NCI-H2029 (cell line): ENCODE measurements around the gene LHX5.

Experiments used
- DNase-seq: peaks from one replicate; lab custom pipeline; 2025; lab: John Stamatoyannopoulos, UW

The LHX5 gene

DNA sequence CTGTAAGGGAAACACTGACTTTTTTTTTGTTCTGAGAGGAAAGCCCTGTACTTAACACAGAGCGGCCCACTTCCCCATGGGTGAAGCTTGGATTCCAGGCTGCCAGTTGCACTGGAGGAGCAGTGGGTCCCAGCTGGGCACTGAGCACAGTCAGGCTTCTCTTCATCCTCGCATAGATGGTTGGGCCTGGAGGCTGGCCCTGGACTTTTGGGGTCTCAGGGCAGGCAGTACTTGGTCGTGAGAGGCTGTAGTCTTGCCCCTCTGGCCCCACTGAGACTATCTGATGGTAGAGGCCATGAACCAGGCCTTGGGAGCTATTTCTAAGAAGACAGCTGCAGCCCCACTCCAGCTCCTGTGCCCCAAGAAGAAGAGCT, 6.2 kb upstream of the LHX5 start:
- DNase-seq = no peak

- DNase-seq = no peak
These were observed 5.6 kb upstream of the LHX5 start for GRCh38 chr12:113477171-113477841.

DNA sequence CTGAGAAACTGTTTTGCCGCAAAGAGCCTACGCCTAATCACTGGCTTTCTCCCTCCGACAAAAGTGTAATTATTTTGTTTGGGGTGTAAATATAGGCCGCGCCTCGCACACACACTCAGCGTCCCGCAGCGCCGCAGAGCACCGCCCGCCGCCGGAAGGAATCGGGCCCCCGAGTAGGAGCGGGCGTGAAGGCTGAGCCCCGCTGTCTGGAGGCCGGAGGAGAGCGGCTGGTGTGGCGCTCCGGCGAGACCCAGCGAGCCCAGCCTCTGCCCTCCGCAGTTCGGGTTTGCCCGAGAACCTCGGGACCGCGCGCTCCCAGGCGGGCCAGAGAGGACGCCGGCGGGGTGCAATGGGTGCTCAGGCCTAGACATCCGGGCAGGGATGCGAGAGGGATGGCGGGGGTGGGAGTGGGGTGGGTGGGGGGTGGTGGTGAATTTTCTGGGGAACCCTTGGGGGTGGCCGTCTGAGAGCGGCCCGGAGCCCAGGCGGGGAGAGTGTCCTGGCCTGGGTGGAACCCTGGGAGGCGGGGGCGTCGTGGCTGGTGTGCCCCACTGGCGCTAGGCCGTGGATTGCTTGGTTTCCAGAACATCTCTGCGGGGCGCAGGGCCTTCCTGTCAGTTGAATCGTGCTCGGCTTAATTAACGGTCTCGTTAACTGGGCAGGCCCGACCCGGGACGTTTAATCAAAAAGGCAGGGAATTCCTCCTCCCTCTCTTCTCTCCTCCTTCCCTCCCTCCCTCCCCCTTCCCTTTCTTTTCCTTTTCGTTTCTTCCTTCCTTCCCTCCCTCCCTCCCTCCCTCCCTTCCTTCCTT, 4.7 kb upstream of the LHX5 start:
- no peak for DNase-seq

GRCh38 chr12:113475451-113476175, 3.9 kb upstream of the LHX5 start:
- DNase-seq = no peak

DNA sequence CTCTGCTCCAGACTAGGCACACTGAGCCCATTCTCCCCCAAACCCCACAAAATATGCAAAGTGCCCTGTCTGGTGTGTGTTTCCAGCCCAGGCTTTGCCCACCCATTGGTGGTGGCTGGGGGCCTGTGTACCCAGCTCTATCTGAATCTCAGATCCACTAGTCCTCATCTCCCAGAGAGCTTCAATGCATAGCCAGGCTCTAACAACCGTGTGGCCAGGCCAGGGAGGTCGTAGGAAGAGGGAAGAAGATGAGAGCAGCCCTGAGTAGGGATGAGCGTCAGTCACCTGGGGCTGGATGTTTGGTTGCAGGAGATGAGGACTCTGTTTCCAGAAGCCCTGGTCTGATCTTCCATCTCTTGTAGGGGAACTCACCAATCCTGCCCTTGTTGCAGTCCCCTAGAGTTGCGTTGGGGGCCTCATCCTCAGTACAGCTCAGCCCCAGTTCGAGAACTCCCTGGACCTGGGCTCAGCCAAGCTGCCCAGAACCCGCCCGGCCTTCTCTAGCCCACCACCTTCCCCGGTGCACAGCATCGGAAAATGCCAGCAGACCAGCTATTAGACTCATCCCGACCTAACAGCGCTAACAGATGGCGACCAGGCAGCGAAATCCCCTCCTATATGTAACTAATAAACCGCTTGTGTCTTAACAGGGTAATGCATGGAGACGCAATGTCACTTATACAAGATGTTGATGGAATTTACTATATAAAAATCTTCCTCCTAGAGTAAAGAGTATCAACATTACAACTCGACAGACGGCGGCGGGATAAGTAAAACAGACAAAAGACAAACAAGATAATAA, 3.2 kb upstream of the LHX5 start:
- DNase-seq = no peak

DNA sequence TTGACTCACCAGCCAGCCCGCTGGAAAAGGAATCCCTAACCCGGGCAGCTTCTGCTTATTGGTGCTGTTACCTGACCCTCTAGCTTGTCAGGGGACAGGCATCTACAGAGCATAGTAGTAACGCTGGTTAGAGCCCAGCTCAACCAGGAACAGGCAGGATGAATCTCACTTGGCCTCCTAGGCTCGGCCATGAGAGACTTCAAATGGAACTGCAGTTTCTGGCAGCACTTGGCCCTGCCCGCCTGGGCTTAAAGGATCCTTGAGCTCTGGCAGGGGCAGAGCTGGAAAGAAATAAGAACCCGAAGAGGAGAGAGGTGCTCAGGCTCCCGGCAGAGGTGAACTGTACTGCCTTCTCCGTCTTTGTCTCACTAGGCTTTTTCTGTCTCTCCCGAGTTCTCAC, 2.3 kb upstream of the LHX5 start:
- no peak for DNase-seq

- no peak for DNase-seq
These were observed 1.7 kb upstream of the LHX5 start for GRCh38 chr12:113473400-113473799.

- no peak for DNase-seq
These were observed 785 bp upstream of the LHX5 start for GRCh38 chr12:113472191-113473121.

- DNase-seq = no peak
These were observed 626 bp downstream of the LHX5 start for GRCh38 chr12:113470871-113471618.

DNA sequence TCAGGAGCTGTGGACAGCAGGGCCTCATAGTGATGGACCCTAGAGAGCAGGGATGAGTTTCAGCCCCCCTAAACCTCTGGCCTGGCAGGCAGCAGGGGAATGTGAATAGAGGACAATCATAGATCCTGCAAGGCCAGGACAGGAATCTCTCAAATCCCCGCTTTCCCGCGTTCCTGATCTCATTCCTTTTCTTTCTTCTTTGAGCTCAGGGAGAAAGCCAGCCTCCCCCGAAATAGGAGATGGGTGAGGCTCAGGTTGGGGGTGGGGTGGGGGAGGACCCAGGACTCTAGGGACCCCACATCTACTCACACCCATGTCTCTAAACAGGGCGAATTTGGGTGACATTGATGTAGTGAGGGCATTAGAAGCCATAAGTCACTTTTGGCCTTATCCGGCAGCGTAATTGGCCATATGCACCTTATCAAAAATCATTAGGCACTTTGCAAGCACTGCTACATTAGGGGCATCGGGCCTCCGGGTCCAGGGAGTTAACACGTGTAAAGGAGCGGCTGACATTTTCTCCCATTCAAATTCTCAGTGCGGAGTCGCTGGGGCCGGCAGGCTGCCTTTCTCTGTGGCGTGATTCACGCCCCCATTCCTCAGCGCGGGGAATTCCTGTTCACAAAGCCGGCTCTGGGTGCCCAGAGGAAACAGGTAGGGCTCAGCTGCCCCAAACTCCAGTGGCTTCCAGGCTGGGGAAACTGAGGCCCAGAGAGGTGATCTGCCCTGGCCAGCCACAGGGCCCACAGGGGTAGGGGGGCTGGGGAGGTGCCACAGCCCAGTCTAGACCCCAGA, 1.5 kb downstream of the LHX5 start:
- DNase-seq = no peak

- DNase-seq = no peak
These were observed 2.3 kb downstream of the LHX5 start for GRCh38 chr12:113469224-113469948.

DNA sequence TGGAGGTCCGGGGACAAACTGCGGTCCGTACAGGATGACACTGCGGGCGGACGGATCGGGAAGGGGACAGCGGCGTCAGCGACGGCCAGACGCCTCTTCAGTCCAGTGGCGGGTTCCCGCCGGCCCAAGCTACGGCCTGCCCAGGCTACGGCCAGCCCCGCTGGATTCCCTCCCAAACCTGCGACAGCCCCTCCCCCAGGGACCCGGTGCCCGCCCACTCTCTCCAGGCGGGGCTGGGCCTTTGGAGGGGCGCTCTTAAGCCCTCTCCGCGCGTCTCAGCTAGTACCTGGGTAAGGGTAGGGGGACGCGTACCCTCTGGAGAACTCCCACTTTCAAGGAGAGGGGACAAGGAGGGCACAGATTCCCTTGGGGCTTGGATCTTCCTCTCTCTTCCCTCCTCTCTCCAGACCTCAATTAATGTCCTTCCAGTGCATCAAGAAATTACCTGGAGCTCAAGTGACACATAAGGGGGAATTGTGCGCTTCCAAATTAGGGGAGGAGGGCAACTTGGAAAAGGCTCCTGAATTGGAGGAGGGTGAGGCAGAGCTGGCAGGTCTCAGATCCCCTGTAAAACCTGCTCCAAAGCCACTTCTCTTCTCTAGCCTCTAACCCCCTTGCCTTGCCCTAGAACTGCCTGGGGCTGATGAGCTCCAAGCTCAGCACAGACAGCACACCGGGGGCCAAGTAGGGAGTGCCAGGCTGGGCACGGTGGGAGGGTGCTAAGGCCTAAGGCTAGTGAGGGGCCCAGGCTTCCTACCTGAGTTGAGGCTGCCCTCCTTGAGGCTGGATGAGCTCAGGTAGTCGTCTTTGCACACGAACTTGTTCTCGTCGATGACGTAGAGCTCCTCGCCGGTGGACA, 3.1 kb downstream of the LHX5 start:
- peak; percentile 33 for DNase-seq

GRCh38 chr12:113467502-113468364, 3.9 kb downstream of the LHX5 start:
- no peak for DNase-seq

GRCh38 chr12:113467142-113467501, 4.5 kb downstream of the LHX5 start:
- DNase-seq = no peak

DNA sequence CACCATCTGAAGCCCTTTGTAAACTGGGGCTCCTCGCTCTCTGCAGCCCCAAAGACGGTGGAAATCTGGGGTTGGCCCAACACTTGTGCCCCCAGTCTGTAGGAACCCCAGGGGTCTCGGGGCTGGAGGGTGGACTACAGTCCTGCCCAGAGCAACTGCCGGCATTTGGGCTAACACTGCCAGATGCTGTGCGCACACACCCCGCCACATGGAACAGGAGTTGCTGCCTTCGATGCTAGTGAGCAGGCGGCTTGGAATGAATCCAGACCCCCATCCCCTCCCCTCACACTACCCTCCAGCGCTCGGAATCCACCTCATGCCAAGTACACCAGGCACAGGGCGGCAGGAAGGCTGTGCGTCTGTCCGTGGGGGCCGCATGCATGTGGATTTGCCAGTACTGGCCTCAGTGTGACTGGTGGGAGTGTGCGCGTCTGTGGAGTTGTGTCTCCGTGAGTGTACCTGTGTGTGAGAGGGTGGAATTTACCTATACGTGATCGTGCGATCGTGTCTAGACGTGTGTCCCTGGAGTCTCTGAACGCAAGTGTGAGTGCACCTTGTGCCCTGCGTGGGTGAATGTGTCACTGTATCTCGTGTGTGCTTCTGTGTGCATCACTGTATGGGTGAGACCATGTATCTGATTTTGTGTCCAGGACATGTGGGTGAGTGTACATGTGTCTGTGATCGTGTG, 5.1 kb downstream of the LHX5 start:
- DNase-seq = peak; percentile 29

- no peak for DNase-seq
These were observed 5.7 kb downstream of the LHX5 start for GRCh38 chr12:113465808-113466453.
